Measurements from ENCODE around the gene PEA15.

GRCh38 chr1:160261556-160261892, 56.3 kb downstream of the PEA15 start:
- TF ChIP-seq KLF10 (tag by site-specific recombination; IDR thresholded peaks at IDR 0.05) (no peak), ZNF544 (tag by site-specific recombination; IDR thresholded peaks at IDR 0.05) (no peak), CTCF (tag by site-specific recombination; IDR thresholded peaks at IDR 0.05) (no peak), ZNF362 (tag by site-specific recombination; IDR thresholded peaks at IDR 0.05) (no peak), ZNF274 (IDR thresholded peaks at IDR 0.05; ENCODE audit: low read length) (no peak), ZNF274 (tag by site-specific recombination; IDR thresholded peaks at IDR 0.05; ENCODE audit: borderline replicate concordance) (no peak), ZNF354C (tag by site-specific recombination; IDR thresholded peaks at IDR 0.05; ENCODE audit: borderline replicate concordance, low read depth) (no peak), KLF17 (tag by site-specific recombination; IDR thresholded peaks at IDR 0.05) (no peak)
